HL-60/S4 treated with phorbol 12-myristate 13-acetate at 8.2 ng/mL for 4 days and 3 days (cell line): ENCODE results near the gene MGAT3.

ENCODE experiments used
- in situ Hi-C: fragments of 300-500 bp; cut with MboI; formaldehyde crosslinking; loops from 2 replicates; pipeline ENCODE4 v1.15.0; 2022; ENCODE audit warnings: low sequenced_read_pairs

The MGAT3 gene

GRCh38 chr22:39448205-39449054 is 8.4 kb upstream of the MGAT3 start:
- in situ Hi-C loops = no loop called here

DNA sequence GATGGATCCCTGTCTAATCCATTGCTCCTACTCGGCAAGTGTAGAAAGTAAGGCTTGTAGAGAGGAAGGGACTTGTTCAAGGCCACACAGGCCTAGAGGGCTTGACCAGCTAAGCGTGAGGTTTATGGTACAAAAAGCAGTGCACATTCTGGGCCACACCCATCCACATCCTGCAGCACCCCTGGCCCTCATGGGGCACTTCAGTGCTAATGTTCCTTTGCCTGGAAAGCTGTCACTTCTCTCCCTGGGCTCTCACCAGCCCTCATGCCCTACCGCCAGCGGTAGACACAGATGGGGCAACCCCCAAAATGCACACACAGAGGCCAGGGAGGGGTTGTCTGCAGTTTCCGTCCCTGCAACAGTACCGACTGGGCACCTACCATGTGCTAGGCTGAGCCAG is 7.1 kb upstream of the MGAT3 start:
- in situ Hi-C loops = no loop called here

GRCh38 chr22:39450258-39450955 is 6.4 kb upstream of the MGAT3 start:
- in situ Hi-C loops = no loop called here

DNA sequence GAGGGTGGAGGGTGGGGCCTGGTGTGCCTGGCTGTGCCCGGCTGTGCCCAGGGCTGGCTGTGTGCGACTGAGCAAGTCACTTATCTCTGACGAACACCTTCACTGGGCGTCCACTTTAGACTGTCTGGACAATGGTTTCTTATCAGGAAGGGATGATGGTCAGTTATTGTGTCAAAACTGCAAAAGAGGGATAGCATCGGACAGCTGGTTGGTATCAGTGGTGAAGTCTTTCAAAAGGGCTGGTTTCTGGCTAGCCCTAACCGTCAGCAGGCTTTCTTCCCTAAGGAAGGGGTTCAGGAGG is 4.1 kb upstream of the MGAT3 start:
- in situ Hi-C loops = no loop called here

- in situ Hi-C loops = no loop called here
These were observed 2.9 kb upstream of the MGAT3 start for GRCh38 chr22:39453765-39454378.

GRCh38 chr22:39454385-39454871 is 2.4 kb upstream of the MGAT3 start:
- in situ Hi-C loops = no loop called here

GRCh38 chr22:39457198-39457555 is 365 bp downstream of the MGAT3 start:
- in situ Hi-C loops = no loop called here

DNA sequence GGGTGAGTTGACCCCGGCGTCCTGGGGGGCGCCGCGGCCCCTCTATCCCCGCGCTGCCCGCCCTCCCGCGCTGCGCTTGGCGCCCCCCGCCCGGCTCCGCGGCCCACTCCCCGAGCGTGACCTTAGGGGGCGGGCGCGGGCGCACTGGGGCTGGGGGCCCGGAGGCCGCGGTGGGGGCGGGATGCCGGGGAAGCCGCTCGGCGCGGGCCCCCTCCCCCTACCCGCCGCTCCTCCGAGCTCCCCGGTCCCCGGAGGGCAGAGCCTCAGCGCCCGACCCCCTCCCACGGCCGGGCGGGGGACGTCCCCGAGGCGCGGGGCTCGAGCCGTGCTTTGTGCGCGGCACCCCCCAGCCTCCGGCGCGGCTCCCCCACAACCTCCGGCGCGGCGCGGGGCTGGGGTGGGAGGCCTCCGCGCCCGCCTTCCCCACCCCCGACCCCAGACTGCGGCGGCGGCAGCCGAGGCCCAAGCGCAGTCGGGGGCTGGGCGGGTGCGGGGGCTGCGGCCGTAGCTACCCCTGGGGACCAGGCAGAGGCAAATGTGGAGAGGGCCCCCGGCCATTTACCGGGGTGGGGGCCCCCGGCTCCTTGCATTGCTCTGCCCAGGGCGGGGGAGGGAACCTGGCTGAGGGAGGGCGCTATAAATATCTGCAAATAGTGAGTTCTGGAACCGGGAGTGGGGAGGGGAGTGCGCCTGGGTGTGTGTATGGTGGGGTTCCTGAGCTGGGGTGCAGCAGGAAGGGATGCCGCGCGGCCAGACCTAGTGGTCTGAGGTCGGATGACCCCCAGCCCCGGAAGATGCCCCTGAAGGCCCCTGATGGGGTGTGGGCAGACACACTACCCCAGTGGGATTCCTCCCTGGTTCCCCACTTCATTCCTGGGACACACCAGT is 988 bp downstream of the MGAT3 start:
- in situ Hi-C loops = no loop called here

- in situ Hi-C loops = no loop called here
These were observed 1.8 kb downstream of the MGAT3 start for GRCh38 chr22:39458444-39459083.

DNA sequence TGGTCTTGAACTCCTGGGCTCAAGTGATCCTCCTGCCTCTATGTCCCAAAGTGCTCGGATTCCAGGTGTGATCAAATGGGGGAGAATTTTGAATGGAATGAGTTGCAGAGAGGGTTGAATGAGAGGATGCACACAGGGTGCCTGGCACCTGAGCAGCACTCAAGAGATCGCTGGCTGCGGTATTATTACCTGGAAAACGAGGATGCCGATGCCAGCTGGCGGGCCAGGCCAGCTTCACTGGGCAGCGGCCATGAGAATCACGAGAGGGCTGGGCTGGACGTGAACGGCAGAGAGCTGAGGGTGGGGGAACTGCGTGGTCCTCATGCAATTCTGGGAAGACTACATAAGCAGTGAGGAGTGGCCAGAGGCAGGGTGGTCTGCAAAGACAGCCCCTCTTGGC is 2.9 kb downstream of the MGAT3 start:
- in situ Hi-C loops = no loop called here

GRCh38 chr22:39462443-39463221 is 5.8 kb downstream of the MGAT3 start:
- in situ Hi-C loops = no loop called here

DNA sequence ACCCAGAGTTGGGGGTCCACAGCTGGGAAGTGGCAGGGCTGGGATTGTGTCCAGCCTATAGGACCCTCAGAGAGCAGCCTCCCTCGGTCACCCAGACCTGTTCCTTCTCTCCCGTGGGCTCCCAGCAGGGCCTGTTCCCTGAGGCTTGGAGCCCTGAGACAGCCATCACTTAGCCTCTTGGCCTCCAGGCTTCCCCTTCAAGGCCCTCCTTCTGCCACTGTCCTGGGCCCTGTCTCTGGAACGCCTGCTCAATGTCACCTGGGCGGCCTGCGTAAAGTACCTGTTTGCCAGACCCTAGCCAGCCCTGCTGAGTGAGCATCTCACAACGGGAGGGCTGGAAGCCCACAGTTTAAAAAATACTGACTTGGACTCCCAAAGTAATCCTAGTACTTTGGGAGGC is 6.5 kb downstream of the MGAT3 start:
- in situ Hi-C loops = no loop called here

DNA sequence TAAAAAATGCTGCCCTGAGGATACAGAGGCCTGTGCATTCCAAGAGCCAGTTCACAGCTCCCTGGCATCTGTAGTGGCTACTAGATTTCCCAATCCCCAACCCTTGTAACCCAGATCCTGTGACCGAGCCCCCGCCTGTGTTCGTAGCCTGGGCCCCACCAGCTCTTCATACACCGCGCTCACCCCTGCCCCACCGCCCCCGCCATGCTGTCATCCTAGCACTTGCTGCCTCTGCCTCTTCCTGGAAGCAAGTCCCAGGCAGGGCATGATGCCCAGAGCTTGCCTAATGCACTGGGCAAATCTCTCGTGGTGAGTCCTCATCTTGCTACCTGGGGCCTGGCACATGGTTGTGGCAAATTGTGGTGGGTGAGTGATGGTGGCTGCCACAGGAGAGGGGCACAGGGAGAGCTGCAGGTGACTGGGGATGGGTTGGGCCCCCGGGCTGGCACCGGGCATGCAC is 7.1 kb downstream of the MGAT3 start:
- in situ Hi-C loops = no loop called here

DNA sequence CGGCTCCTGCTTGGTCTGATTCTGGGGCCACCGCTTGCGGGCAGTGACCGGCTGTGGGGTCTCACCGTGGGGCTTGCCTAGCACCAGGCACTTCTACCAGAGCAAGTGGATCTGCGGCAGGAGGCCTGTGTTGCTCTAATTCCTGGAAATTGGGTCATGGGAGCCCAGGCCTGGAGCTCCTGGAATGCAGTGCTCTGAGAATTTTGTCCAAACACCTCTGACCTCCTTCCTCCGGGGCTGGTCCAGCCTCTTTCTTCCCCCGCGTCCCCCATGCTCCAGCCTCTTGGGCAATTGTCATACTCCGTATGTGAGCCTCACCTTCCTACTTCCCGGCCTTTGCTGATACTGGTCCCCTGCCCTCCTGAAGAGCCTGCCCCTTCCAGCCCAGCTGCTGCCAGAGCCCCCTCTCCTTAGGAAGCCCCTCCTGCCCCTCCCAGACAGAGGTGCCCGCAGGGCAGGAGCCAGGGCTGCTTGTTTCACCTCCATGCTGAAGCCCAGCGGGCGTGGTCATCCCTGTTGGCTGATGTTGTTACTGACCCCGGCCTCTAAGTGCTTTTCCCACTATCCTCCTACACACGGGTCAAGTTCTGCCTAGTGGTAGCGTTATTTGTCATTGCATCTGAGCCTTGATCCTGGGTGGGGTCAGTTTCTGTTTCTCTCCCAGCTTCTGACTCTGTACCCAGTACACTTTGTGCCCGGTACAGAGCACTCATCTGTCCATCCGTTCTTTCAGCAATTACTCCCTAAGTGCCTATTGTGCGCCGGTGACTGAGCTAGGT is 9.6 kb downstream of the MGAT3 start:
- in situ Hi-C loops = no loop called here

- in situ Hi-C loops = no loop called here
These were observed 10.6 kb downstream of the MGAT3 start for GRCh38 chr22:39467390-39467895.

- in situ Hi-C loops = no loop called here
These were observed 11.9 kb downstream of the MGAT3 start for GRCh38 chr22:39468487-39469325.

DNA sequence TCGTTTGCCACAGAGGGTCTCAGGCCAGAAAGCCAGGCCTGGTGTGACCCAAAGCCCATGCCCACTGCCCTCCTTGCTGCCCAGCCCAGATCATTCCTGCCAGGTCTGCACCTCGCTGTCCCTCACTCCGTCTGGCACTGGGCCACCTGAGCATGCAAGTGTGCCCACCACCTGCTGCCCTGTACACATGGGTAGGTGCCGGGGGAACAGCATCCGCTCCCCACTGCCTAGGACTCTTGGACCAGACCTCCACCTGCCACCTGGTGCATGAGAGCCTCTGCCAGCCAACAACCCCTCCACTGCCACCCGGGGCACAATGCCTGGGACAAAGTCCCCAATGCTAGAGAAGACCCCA is 12.5 kb downstream of the MGAT3 start:
- in situ Hi-C loops = no loop called here
